Kidney (tissue), 14 donors: ENCODE measurements around the gene NRF1. TPM values are rescaled to one million over a fixed set of nuclear protein-coding genes. Genes with fewer than 3 reads are reported as not detected.

Source experiments
- DNase-seq, 5 donors: peaks; one replicate each; pipeline ENCODE4 v3.0.0-alpha.2; 2013 to 2020
- FAIRE-seq: peaks from 2 replicates; lab custom pipeline; 2012; peaks lifted over from hg19 to GRCh38; lab: Jason Lieb, UNC
- H3K27ac ChIP-seq, 2 donors: one replicate each; pipeline ENCODE4 v1.7.0; 2013; ENCODE audit warnings: low read depth in 2 of 2, low read length in 2 of 2, inconsistent platforms in 1 of 2
- H3K27me3 ChIP-seq: one replicate; pipeline ENCODE4 v1.7.1; 2013; ENCODE audit warnings: low read length, inconsistent platforms; ENCODE audit not compliant: control insufficient read depth, insufficient read depth
- H3K36me3 ChIP-seq, 3 donors: one replicate each; pipeline versions ENCODE4 v1.7.0 to v1.7.1; 2013; ENCODE audit warnings: low read length in 3 of 3, control low read depth in 1 of 3, inconsistent platforms in 1 of 3; ENCODE audit not compliant: insufficient read depth in 3 of 3, control insufficient read depth in 2 of 3
- H3K4me1 ChIP-seq, 3 donors: one replicate each; pipeline versions ENCODE4 v1.7.0 to v1.7.1; 2013; ENCODE audit warnings: low read length in 3 of 3, inconsistent platforms in 1 of 3, low read depth in 1 of 3; ENCODE audit not compliant: control insufficient read depth in 2 of 3, insufficient read depth in 2 of 3
- H3K4me3 ChIP-seq, 3 donors: one replicate each; pipeline versions ENCODE4 v1.7.0 to v1.8.1; 2013; ENCODE audit warnings: low read length in 3 of 3, control low read depth in 1 of 3, inconsistent platforms in 1 of 3
- H3K9ac ChIP-seq, 3 donors: one replicate each; pipeline versions ENCODE4 v1.7.0 to v1.7.1; 2013; ENCODE audit warnings: low read length in 3 of 3, control low read depth in 1 of 3, inconsistent platforms in 1 of 3
- H3K9me3 ChIP-seq, 3 donors: one replicate each; pipeline versions ENCODE4 v1.7.0 to v1.7.1; 2013; ENCODE audit warnings: low read length in 3 of 3, control low read depth in 1 of 3, inconsistent platforms in 1 of 3; ENCODE audit not compliant: control insufficient read depth in 2 of 3, insufficient read depth in 1 of 3
- CTCF ChIP-seq: IDR thresholded peaks from 3 replicates; pipeline ENCODE4 v1.5.1; 2012; ENCODE audit warnings: mild to moderate bottlenecking, moderate library complexity, borderline replicate concordance; ENCODE audit not compliant: insufficient read depth; ENCODE audit errors: extremely low read depth
- intact Hi-C: fragments of 100-400 bp; cut with DNase I; formaldehyde crosslinking; loops from one replicate; pipeline ENCODE4 v1.11.1; 2022
- polyA plus RNA-seq: library from polyadenylated mRNA; stranded (reverse); fragments of 350-450 nt; fragmentation: Illumina TruSeq; extraction: RNeasy Lipid Tissue Mini Kit (QIAGEN cat#74804); gene quantifications from one replicate; pipeline ENCODE4 v1.2.3, GENCODE V29; 2014; ENCODE audit warnings: low read depth, low replicate concordance; ENCODE audit not compliant: insufficient read depth
- total RNA-seq: library from RNA; stranded (reverse); fragmentation: NEBNext Ultra II Directional; extraction: Animal tissue kit (Norgen Biotek cat#: 25700); gene quantifications from one replicate; pipeline ENCODE4 v1.2.1, GENCODE V29; 2021
- donor health status: control.
- donor health status: control.
- donor health status: control.
- donor health status: control.
- donor health status: control.
- donor health status: DM: yes; HTN: yes; CAD: no.
- donor health status: Normal renal cell carcinoma (clear cell type).

The NRF1 gene
- total and polyA plus RNA-seq, 2 donors from 2014 or later = 8.8 to 19.4 TPM

GRCh38 chr7:129783584-129783919 is 172.0 kb downstream of the NRF1 start:
- DNase-seq (no peak), FAIRE-seq (no peak)
- no peak overlapping the region for H3K4me3 ChIP-seq
- intact Hi-C loops = no loop called here
- H3K36me3 ChIP-seq = no peaks in the 10 kb centered on the region
- H3K9ac ChIP-seq = no peak overlapping the region
- no peaks in the 10 kb centered on the region for H3K9me3 ChIP-seq
- H3K27ac ChIP-seq = no peak overlapping the region
- H3K27me3 ChIP-seq = peaks cover 44% of the 10 kb centered on the region
- H3K4me1 ChIP-seq = peaks cover 0 to 23% (median 3%) of the 10 kb centered on the region in 3 donors
- TF ChIP-seq CTCF = no peak

GRCh38 chr7:129784437-129784782 is 172.9 kb downstream of the NRF1 start:
- no peak overlapping the region for H3K9ac ChIP-seq
- H3K27ac ChIP-seq = no peak overlapping the region
- intact Hi-C loops = no loop called here
- peaks cover 39% of the 10 kb centered on the region for H3K27me3 ChIP-seq
- DNase-seq (no peak), FAIRE-seq (no peak)
- no peak overlapping the region for H3K4me3 ChIP-seq
- no peaks in the 10 kb centered on the region for H3K9me3 ChIP-seq
- H3K36me3 ChIP-seq = no peaks in the 10 kb centered on the region
- H3K4me1 ChIP-seq = peaks cover 0 to 18% (median 3%) of the 10 kb centered on the region in 3 donors
- no peak for TF ChIP-seq CTCF

- peaks cover 0 to 18% (median 3%) of the 10 kb centered on the region in 3 donors for H3K4me1 ChIP-seq
- no peak overlapping the region for H3K9ac ChIP-seq
- FAIRE-seq (no peak), DNase-seq (no peak)
- intact Hi-C loops = no loop called here
- H3K27me3 ChIP-seq = peaks cover 39% of the 10 kb centered on the region
- TF ChIP-seq CTCF = no peak
- H3K36me3 ChIP-seq = no peaks in the 10 kb centered on the region
- no peak overlapping the region for H3K27ac ChIP-seq
- no peaks in the 10 kb centered on the region for H3K9me3 ChIP-seq
- H3K4me3 ChIP-seq = no peak overlapping the region
Measured at GRCh38 chr7:129784783-129785684, 173.5 kb downstream of the NRF1 start.
